NT2/D1 (cell line): Measurements from ENCODE around the gene TMEM74B.

Source experiments
- YY1 ChIP-seq: IDR thresholded peaks from 2 replicates; pipeline ENCODE4 v1.6.1; 2011; ENCODE audit not compliant: insufficient read length, insufficient read depth
- ZNF274 ChIP-seq: IDR thresholded peaks from 2 replicates; pipeline ENCODE4 v1.6.1; 2011; ENCODE audit warnings: mild to moderate bottlenecking, low read depth, low read length

GRCh38 chr20:1204576-1204975 is 19.8 kb upstream of the TMEM74B start:
- TF ChIP-seq ZNF274 (no peak), YY1 (no peak)
